SKM-1 treated with dmso at 0.1 percent for 144 hours (cell line): ENCODE results near the gene ARL15.
"Not testable (repeated sequence)": the region's sequence is repeated elsewhere in the genome, so short reads cannot be mapped to it uniquely, and the experiment has no call there.

Source experiments
- DNase-seq: peaks from one replicate; lab custom pipeline; 2025; ENCODE audit not compliant: unreplicated experiment; lab: John Stamatoyannopoulos, UW

Gene ARL15

GRCh38 chr5:53871050-53871449 lies 439.3 kb downstream of the ARL15 start:
- no peak for DNase-seq

GRCh38 chr5:53858700-53859456 lies 451.5 kb downstream of the ARL15 start:
- DNase-seq: no peak

- no peak for DNase-seq
These were observed 453.9 kb downstream of the ARL15 start for GRCh38 chr5:53856506-53856905.

- DNase-seq: not testable (repeated sequence)
These were observed 473.4 kb downstream of the ARL15 start for GRCh38 chr5:53836851-53837430.

GRCh38 chr5:53834500-53834899 lies 475.9 kb downstream of the ARL15 start:
- DNase-seq: no peak
